NCI-H1436 (cell line): ENCODE data around the gene ANTXRL.
A peak's percentile ranks its signal among the peaks of the same experiment; 100 is the strongest.
"Not testable (repeated sequence)": the region's sequence is repeated elsewhere in the genome, so short reads cannot be mapped to it uniquely, and the experiment has no call there.

Source experiments
- DNase-seq: peaks from one replicate; lab custom pipeline; 2025; lab: John Stamatoyannopoulos, UW

The ANTXRL gene

DNA sequence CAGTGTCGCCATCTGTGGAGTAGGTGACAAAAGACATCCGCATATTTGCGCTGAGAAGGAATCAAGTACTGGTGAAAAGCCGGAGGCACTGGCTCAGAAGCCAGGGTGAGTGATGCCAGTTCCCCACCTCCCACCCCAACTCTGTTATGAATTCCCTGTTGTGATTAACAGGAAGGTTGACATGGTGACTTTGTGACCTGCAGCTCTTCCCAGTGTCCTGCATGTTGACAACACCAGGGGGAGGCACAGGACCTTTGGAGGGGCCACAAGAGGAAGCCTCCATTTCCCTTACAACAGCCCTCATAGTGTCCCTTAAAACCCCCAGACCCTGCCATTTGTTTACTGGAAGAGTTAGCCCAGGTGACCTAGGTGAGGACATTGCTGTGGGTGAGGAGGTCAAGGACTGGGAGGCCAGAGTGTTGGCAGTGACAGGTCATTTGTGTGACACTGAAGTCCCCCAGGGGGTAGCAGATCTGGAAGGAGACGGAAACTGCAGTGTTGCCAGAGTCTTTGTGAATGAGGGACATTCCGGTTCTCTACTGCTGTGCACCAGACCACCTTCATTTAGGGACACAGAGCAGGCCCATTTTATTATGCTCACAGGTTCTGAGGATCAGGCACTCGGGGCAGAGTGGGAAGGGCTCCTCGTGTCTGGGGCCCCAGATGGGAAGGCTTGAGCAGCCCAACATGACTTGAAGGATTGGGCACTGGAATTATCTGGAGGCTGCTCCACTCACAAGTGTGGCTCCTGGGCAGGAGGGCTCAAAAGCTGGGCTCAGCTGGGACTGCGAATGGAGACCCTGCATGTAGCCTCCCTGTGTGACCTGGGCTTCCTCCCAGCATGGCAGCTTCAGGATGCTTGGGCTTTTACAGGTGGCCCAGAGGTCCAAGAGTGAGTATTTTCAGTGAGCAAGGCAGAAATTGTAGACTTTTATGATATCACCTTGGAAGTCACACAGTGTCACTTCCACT is 13.0 kb upstream of the ANTXRL start:
- DNase-seq, result no peak

DNA sequence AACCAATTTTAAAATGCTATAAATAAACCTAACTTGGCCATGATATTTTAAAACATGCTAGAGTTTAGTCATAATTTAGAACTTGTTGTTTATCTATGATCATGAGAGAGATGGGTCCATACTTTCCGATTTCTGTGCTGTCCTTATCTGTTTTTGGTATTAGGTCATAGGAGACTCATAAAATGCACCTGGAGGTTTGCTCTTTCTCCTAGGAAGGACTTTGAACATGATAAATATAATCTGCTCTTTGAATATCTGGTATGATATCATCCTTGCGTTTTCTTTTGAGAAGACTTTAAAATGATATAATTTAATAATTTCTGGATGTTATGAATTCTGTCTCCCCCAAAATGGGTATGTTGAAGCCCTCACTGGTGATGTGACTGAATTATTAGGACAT is 9.0 kb upstream of the ANTXRL start:
- DNase-seq, result no peak

DNA sequence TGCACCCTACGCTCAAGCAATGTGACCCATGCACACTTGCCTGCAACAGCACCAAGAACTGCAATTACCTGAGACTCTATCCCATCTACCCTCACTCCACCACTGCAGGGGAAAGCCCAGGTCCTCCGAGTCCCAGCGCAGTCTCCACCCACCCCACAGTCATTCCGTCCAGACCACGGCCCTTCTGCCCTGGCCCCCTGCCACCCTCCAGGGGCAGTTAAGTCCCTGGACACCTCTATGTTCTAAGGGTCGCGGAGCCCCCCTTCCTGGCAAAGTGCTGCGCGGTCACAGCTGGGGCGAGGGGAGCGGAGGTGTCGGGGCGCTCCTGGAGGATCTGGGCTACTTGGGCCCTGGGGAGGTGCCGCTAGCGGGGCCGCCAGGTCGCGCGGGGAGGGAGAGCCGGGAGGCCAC is 4.4 kb upstream of the ANTXRL start:
- not testable (repeated sequence) for DNase-seq

DNA sequence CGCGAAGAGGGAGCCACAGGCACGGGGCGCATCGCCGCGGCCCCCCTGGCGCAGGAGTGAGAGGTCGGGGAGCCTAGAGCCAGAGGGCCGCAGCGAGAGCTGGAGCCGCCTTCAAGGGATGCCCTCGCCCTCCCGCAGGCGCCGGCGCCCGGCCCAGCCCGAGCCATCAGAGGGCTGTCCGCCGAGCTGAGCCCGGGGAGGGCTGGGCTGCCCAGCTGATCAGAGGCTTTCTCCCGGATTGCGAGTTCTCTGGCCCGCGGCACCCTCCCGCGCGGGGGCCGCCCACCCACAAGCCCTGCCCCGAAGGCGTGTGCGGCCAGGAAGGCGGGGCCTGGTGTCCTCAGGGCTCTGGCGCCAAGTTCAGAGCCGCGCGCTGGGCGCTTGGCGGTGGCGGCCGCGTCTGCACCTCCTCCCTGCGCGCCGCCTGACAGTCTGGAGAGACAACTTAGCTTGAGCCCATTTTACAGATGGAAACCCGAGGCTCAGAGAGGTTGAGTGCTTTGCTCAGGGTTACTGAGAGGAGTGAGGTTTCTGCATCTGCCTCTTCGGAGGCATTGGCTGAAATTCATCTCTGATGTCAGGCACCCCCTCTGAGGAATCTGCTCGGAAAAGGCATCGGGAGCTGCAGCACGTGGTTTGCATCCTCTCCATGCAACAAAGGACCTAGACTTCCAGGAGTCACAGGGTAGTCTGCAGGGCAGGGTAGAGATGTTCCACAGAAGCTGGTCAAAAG is 3.8 kb upstream of the ANTXRL start:
- no peak for DNase-seq

DNA sequence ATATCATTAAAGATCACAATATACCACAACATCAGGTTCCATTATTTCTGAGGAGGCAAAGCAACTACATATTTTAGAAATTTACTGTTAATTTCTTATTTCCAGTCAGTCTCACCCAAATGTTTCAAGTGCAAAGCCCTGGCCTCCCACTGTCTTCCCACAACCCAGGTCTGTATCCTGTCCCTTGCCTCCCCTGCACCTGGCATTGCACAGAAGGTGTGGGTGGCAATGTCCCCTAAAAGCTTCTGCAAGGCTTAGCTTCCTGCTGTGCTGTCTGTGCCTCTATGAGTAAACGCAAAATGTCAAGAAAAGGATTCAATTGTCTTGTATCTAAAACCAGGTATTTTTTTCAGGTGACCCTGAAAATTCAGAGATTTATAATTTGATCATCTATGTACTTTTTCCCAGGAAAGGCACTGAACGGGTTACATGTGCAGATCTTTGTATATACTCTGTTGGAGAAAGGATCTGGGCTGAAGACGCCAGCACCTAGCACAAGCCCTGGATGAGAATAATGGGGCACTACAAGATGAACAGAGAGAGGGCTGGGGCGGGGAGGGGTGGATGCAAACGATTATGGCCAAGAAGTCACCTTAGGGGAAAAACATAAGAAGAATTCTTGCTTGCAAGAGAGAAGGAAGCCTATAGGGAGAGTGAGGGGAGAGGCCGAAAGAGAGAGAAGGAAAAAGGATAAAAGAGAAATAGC is 3.1 kb upstream of the ANTXRL start:
- no peak for DNase-seq

DNA sequence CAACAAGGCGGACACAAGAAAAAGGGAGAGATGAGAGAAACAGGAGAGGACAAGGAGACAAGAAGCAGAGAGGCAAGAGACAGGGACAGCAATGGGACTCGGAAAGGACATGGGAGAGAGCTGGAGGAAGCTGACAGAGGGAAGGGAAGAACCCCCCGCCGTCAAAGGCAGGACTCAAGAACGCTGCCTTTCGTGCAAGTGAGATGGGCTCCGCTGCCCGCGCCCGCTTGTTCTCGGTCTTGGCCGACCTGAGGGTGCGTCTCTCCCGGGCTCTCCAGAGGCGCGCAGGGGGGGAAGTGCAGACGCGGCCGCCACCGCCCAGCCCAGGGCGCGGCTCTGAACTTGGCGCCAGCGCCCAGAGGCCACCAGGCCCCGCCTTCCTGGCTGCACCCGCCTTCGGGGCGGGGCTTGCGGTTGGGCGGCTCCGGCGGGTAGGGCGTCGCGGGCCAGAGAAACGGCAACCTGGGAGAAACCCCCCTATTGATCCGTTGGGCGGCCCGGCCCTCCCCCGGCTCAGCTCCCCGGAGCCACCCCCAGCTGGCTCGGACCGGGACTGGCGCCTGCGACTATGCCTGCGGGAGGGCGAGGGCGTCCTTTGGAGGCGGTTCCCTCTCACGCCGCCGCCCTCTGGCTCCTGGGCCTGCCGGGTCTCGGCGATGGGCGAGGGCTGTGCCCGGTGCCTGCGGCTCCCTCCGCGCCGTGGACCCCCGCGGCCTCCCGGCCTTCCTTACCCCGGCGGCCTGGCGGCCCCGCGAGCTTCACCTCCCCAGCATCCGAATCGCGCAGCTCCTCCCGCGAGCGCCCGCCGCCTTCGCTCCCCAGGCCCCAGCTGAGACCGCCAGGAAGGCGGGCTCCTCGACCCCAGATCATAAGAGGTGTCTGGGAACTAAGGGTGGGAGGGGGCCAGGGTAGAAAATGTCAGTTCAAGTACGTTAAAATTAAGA is 2.2 kb upstream of the ANTXRL start:
- peak; percentile 22 for DNase-seq

DNA sequence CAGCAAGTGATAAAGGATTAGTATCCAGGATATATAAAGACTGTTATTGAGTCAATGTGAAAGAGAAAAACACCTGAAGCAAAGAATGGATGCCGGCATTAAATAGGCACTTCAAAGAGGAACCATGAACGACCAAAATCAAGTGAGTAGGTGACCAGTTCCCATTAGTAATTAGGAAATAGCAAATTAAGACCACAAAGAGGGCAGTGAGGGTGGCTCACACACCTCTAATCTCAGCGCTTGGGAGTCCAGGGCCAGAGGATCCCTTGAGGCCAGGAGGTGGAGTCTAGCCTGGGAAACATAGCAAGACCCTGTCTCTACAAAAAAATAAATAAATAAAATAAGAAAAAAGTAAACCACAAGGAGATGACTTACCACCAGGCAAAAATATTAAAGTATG is 1.5 kb upstream of the ANTXRL start:
- DNase-seq, result no peak

DNA sequence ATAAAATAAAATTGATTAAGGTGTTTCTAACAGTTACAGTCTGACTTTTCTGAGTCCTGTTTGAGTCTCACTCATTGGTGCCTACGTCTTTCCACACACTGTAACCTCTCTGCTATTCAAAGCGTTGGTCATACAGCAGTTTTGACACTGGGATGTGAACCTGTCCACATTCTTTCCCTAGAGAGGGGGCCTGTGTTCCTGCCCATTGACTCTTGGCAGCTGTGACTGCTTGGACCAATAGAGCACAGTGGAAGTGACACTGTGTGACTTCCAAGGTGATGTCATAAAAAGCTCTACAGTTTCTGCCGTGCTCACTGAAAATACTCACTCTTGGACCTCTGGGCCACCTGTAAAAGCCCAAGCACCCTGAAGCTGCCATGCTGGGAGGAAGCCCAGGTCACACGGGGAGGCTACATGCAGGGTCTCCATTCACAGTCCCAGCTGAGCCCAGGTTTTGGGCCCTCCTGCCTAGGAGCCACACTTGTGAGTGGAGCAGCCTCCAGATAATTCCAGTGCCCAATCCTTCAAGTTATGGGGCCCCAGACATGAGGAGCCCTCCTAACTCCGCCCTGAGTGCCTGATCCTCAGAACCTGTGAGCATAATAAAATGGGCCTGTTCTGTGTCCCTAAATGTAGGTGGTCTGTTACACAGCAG is 704 bp upstream of the ANTXRL start:
- DNase-seq, result no peak

DNA sequence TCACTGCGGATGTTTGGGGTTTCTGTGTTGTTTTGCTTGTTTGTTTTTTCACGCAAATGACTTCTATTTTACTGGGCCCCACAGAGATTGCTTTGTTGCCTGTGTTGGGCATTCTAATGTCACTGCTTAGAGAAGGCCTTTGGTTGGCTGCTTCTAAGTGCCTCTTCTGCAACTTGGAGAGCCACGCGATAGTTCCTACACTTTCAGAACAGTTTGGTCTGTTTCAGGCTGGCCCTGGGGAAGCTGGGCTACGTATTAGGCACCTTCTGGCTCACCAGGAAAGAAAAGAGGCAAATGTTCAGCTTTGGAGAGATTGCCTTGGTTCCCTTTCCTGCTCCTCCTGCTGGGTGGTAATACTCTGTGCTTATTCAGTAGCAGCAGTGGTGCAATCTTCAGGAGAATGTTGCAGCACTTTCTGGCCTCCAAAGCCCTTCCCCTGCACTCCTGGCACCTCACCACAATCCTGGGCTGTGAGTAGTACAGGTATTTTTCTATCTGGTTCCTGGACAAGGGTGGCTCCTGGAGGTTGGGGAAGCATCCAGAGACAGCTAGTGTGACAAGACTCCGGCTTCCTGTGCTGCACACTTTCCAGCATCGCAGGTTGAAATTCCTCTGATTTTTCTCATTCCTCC is 1.2 kb downstream of the ANTXRL start:
- DNase-seq, result no peak

DNA sequence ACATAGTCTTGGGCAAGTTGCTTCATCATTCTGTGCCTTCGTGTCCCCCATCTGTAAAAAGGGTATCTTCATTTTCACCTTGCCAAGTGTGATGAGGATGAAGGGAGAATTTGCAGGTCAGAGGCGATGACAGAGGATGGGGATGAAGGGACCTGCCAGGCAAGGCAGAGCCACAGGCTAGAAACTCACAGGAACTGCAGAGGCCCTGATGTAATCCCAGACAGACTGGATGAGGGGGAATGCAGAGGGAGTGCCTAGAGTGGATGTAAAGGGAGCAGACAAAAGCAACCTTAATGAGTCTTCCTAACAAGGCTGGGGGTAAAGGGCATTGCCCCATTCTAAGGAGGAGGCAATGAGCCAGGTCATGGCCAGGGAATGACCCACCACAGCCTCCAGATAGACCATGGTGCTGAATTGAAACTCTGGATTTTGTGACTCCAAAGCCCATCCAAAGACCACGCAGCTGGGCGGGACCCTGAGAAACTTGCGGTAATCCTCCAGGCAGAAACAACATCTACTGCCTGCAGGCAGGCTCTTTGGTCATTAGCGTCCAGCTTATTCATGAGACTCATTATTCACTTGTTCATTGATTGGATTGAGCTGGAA is 1.9 kb downstream of the ANTXRL start:
- DNase-seq, result no peak

DNA sequence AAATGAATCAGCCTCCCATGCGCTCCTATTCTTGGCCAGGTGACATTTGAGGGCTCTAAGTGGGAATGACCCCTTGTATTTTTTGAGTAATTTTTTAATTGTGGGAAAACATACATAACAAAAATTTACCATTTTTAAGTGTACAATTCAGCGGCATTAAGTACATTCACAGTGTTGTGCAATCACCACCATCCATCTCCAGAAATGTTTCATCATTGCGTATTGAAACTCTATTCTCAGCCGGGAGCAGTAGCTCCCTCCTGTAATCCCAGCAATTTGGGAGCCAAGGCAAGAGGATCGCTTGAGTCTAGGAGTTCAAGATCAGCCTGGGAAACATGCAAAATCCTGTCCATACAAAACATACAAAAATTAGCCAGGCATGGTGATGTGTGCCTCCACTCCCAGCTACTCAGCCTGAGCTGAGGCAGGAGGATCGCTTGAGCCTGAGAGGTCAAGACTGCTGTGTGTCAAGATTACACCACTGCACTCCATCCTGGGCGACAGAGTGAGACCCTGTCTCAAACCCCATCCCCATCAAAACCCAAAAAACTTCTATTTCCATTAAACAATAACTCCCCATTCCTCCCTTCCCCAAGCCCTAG is 2.5 kb downstream of the ANTXRL start:
- no peak for DNase-seq

DNA sequence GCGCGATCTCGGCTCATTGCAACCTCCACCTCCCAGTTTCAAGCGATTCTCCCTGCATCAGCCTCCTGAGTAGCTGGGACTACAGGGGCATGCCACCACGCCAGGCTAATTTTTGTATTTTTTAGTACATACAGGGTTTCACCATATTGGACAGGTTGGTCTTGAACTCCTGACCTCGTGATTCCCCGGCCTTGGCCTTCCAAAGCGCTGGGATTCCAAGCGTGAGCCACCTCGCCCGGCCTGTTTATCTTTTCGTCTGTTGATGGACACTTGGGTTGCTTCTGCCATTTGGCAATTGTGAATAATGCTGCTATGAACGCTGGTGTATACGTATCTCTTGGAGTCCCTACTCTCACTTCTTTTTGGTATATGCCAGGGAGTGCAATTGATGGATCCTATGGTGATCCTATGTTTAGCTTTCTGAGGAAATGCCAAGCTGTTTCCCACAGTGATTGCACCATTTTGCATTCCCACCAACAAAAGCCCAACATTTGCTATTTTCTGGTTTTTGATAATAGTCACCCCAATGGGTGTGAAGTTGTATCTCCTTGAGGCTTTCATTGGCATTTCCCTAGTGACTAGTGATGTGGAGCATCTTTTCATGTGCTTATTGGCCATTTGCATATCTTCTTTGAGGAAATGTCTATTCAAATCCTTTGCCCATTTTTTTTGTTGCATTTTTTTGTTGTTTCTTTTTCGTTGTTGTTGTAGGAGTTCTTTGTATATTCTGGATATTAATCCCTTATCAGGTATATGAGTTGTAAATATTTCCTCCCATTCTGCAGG is 3.5 kb downstream of the ANTXRL start:
- DNase-seq, result no peak

DNA sequence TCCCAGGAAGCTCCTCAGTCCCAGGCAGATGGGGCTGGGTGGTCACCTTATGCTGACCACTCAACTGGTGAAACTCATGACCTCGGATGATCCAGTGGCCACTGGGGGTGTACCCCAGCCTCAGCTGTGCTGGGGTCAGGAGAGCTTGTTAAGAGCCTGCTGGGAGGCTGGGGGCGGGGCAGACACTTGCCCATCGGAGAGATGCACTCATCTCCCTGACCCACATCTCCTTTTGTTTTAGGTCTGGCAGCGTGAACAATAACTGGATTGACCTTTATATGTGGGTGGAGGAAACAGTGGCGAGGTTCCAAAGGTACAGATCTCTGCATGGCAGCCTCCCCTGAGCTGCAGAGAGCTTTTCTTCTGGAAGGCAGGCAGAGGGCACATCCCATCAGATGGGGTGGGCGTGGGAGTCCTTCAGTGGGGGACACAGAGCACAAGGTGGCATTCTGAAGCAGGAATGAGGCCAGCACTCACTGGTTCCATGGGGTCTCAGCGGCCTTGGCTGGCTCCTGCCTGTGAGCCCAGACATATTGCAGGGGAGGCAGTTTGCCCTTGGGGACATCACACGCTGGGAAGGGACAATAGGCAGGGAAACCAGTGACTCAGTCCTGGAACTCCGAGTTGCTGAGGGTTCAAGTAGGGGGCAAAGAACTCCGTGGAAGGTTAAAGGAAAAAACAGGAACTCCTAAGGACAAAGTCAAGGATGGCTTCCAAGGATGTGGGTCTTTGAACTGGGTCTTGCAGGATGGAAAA is 5.2 kb downstream of the ANTXRL start:
- DNase-seq, result no peak

DNA sequence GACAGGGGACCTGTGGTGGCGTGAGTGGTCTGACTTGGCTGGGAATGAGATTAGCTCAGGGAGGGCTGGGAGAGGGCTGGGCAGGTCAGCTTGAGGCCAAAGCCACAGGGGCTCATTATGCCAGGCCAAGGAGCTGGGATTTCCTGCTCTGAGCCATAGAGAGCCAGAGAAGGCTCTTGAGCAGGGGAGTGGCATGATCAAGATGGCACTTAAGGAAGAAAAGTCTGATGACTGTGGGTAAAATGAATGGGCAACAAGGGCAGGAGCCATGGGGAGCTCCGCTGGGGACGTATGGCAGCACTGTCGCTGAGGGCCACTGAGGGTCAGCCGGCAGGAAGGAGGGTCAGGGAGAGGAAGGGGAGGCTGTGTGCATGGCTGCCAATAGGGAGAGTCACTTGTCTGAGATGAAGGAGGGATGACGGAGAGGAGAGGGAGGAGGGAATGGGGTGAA is 5.8 kb downstream of the ANTXRL start:
- no peak for DNase-seq

DNA sequence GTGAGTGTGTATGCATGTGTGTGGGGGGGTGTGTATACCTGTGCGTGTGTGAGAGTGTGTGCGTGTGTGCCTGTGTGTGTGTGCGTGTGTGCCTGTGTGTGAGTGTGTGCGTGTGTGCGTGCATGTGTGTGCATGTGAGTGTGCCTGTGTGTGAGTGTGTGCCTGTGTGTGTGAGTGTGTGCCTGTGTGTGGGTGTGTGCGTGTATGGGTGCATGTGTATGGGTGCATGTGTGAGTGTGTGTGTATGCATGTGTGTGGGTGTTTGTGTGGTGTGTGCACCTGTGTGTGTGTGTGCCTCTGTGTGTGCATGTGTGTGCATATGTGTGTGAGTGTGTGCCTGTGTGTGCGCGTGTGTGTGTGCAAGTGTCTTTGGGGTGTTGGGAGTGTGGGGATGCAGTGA is 6.4 kb downstream of the ANTXRL start:
- no peak for DNase-seq

DNA sequence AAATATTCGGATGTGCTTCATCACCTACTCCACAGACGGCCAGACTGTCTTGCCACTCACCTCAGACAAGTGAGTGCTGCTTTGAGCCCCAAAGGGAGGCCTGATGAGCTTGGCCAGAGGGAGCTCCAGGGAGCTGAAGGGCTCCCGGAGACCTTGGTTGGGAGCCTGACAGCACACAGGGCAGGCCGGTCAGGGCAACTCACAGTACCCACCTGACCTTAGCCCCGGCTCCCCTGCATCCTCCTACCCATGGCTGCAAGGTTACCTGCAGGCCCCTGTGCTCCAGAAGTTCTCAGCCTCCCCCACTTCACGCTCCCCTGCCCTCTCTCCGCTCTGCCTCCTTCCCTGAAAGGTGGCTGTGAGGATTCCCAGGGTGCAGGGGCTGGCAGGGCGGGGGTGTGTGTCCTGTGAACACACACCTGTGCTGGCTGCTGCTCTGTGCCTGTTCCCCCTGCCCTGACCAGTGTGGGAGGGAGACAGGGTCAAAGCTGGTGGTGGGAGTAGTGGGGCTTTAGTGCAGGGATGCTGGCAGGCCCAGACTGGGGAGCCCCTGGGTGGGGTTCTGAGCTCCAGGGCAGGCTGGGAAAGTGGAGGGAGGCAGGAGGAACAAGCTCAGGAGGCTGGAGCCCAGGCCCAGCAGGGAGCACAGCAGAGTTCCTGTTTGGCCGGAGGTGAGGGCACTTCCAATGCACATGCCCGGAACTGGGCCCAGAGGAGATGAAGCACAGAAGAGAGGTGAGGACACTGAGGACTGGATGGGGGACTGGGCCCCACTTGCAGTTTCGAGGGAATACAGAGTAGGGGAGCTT is 7.2 kb downstream of the ANTXRL start:
- DNase-seq, result no peak

DNA sequence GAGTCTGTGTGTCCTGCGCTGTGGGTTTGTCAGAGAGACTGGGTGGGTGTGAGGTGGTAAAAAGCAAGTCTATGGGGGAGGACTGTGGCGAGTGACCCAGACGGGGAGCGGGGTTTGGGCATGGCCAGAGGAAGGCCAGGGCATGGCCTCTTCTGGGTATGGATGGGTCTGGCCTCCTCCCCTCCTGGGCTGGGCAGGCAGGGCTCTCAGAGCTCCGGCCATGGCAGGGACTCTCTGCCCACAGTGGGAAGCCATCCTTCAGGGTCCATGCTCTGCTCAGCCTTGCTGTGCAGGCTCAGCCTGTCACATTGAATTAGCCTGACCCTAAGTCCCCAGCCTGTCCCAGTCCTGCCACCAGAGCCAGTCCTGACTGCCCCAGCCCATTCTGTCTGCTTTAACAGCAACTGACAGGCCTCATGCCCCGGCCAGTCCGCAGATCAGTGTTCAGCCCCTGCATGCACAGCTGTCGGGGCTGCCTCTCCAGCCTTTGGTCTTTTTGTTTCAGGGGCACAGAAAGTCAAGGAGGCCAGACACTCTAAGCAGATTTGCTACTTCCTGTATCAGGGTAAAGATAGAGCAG is 7.9 kb downstream of the ANTXRL start:
- DNase-seq, result no peak
